HG02981 (cell line): ENCODE results near the gene NFIB.

Experiments
- ATAC-seq: cut with Tn5 transposase; IDR thresholded peaks from one replicate; pipeline ENCODE4 v1.9.1; 2021; ENCODE audit warnings: mild to moderate bottlenecking, moderate library complexity; ENCODE audit not compliant: unreplicated experiment

The NFIB gene

GRCh38 chr9:14281136-14281795 lies 32.7 kb downstream of the NFIB start:
- no peak for ATAC-seq

- no peak for ATAC-seq
Observed at GRCh38 chr9:14279671-14280070, 34.3 kb downstream of the NFIB start.

DNA sequence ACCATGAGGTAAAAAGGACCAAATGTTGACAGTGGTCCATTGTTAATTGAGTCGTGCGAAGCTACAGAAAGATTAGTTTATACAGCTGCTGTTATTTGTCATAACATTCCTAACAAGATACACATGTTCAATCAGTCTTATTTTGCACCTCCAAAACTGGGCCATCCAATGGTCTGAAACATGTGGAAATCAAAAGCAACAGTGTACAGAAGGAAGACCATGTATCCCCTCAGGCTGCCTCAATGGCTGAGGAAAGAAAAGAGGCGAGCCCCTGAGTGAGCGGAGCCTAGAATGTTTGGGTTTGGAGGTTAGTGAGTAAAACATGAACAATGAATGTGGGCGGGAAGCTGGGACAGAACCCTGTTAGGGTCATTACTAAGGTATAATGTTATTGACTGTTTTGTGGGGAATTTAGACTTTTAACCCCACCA lies 35.6 kb downstream of the NFIB start:
- ATAC-seq, result no peak

DNA sequence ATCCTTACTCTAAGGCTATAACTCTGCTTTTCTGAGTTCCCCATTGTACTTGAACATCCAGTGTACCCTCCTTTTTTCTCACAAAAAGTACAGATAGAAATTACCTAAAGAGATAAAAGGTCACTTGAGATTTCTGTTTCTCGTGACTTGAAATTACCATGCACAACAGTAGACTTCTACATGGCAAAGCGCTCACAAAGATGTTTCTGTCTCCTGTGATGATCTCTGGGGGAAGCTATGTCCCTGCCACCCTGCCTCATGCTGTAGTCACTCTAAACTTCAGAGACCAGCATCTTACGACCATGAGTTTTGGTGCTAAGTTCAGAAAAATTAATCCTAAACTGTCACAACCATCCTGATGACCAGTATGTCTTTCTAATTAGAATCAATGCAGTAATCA lies 36.2 kb downstream of the NFIB start:
- no peak for ATAC-seq

GRCh38 chr9:14277244-14277643 lies 36.7 kb downstream of the NFIB start:
- no peak for ATAC-seq

GRCh38 chr9:14275331-14275730 lies 38.6 kb downstream of the NFIB start:
- no peak for ATAC-seq

GRCh38 chr9:14273696-14274121 lies 40.2 kb downstream of the NFIB start:
- no peak for ATAC-seq

DNA sequence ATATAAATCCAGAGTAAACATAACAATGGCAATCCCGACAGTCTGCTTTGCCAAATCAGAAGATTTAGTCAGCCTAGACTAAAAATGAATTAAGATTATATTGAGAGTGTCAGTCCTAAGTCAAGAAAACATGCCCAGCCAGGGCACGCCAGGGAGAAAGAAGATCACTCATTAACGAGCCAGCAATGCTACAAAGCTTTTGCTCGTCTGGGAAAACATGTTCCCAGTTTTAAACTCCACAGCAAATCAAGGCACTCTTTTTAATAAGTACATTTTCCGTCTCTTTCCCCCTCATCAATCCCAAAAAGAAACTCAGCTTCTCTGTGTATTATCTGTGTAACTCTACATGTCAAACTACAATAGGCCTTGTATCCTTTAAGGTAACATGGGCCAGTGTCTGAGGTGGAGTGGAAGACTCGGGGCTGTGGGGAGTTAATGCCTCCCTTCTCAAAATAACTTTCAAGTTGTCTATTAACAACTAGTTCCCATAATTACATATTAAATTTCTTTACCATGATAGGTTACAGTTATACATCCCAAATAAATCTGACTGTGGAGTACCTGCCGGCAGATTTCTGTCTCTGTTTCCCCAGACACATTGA lies 40.9 kb downstream of the NFIB start:
- ATAC-seq, result no peak

DNA sequence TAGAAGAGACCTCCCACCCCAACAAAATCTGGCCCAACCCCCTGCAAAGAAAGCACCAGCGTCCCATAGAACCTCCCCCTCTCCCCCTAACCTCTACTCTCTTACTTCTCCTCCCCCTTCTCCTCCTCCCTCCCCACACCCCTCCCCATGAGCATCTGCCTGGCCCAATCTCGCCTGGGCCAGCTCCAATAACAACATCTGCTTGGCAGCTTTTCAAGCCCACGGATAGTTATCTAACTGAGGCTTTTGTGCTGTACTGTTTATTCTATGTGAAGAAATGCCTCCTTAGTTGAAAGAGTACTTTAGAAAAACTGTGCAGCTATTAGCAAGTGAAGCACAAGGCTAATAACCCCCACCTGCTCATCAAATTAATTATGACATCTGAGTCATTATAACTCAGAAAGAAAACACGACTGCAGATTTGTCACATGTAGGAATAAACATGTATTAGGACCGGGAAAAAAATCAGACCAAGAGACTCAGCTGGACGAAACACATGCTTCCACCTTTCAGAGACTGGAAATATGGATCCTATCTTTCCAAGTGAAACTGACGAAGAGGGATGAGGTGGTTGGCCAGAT lies 42.8 kb downstream of the NFIB start:
- ATAC-seq, result no peak

DNA sequence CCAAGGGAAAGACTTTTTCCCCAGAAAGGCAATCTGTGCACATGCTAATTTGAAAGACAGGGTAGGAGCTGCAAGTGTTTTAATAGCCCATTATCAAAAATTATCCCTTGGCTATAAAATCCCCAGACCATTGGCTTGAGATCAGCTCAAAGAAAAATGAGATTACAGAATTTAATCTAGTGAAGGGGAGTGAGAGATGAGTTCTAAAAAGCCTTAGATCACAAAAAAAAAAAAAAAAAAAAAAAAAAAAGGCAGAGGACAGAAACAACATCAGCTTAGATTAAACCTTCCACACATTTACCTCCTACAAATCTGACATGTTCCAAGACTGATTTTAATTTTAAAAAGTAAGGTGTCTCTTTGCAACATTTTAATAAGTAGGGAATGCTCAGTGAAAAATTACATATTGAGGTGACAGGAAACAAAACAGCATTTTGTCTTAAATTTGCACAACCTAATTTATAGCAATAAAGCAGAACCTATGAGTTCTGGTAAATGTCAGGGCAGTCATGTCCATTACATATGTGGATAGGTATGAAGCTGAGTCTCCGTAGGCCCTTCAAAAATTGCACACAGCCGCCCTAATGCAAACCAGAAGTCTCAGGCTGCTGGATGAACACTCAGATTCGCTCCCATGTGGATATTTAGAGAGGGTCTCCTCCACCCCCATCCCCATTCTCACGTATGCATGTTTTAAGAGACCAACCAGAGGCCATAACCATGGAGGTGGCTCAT lies 43.4 kb downstream of the NFIB start:
- ATAC-seq, result no peak

DNA sequence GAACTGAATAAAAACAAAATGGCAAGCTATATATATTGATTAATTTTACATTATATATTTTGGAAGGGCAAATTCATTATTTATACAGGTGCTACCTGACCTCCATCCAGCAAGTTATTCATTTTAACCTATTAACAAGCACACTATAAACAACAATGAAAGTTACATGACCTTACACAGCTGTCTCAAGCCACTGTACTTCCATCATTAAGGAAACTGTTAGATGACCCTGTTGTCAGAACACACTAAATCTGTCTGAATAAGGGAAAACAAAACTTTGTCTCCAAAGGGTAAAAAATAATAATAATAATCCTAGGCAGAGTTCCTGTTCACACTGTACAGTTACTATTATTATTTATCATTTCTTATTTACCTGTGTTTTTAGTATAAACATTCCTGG lies 44.0 kb downstream of the NFIB start:
- ATAC-seq, result no peak

GRCh38 chr9:14263707-14264483 lies 50.0 kb downstream of the NFIB start:
- ATAC-seq, result no peak

DNA sequence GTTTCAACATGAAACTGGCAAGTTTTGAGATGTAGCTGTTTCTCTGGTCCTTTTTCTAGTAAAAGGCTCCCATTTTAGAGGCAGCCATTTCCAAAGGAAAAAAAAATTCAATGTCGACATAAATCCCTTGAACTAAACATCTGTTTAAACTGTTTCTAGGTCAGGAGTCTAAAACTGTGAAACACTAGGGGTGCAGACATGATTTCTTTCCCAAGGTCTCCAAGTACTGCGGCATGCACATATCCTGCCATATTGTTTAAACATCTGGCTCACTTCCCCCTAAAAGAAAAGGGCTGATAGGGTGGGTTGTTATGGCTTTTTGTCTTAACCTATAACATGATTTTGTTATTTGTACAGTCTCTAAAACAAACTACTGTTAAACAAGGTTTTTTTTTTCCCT lies 51.1 kb downstream of the NFIB start:
- ATAC-seq, result no peak

DNA sequence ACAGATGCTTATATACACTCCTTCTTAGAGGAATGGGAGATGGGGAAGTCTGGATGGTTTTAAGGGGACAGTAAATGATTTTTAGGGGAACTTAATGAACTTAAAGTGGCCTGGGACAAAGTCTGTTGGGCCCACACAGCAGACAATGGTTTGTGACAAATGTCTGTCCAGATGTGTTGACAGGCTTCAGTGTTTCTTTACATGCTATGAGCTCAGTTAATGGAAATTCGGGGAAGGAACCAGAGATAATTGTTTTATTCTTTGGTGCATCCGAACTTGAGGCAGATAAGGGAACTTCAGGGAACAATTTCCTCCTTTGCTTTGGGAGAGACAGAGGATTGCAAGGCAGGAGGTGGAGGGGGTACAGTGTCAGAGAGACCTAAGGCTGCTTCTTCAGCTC lies 52.3 kb downstream of the NFIB start:
- ATAC-seq, result no peak

DNA sequence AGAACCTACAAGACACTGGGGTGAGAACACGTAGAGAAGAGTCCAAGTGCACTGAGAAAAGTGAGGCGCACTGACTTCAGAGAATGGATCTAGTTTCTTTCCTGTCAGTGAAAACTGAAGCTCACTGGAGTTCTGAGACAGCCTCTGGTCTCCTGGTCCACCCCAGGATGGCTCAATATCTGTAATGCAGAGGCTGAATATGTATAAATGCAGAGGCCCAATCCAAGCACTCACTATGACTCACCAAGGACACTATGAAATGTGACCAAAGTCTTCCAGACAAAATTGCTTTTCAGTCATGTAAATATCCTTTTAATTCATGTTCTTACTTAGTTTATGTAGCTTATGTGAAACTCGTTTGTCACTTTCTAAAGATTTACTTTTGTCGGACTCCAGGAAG lies 53.8 kb downstream of the NFIB start:
- no peak for ATAC-seq

- no peak for ATAC-seq
Observed at GRCh38 chr9:14258660-14259239, 55.2 kb downstream of the NFIB start.

DNA sequence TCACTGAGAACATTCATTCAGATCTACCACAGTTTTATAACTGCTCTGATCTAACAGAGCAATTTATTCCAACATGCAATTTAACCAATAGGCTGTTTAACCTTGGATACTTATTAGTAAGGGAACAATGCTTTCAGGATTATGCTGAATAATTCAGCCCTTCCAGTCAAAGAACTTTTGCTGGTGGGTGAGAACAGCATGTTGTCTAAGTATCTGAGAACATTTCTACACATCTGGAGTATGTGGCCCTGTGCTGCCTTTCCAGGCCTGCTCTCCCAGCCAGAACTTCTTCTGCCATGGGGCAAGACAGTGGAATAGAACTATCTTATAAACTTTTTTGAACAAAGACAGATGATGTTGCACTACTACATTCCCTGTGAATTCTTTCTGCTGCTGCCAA lies 55.8 kb downstream of the NFIB start:
- no peak for ATAC-seq

- no peak for ATAC-seq
Observed at GRCh38 chr9:14256588-14256987, 57.4 kb downstream of the NFIB start.

GRCh38 chr9:14251154-14252071 lies 62.5 kb downstream of the NFIB start:
- ATAC-seq, result no peak

- no peak for ATAC-seq
Observed at GRCh38 chr9:14250794-14251153, 63.2 kb downstream of the NFIB start.
